ENCODE results near the gene CTRB1.

Gene CTRB1

DNA sequence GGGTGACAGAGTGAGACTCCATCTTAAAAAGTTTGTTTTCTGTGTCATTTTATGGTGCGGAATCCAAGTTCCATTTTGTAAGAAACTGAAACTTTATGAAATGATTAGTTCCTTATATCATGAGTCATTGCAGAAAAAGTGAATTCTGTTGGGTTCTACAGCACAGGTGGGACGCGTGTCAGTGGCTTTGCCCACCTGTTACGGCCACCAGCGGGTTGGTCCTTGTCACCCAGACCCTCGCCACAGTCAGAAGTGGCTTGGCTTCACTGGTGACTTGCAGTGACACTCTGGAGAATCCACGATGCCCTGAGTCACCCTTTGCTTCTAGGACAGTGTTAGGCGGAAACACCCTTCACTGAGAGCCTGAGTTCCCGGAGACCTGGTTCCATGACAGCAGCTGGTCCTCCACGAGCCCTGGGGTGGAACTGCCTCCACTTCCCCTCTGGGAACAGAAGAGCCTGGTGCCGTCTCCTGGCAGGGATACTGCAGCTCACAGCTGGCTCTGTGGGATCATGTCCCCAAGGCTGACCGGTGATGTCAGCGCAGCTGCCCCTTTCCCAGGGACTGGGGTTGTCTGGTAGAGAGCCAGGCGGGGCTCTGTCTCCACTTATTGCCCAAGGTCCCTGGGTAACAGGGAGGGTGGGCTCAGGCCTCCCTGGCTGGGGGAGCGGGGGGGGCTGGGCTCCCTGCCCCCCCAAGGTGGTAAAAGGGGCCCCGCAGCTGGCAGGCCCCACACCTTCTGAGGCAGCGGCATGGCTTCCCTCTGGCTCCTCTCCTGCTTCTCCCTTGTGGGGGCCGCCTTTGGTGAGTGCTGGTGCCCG is at the start of gene CTRB1:
Gene CTRB1, plus strand, starts transcription at position 733 of the 821 bp plus-strand sequence. Its CDS starts 20 bp downstream, at position 753.
- peak; percentile 52 for DNase-seq

GRCh38 chr16:75169899-75170405 is 48.8 kb upstream of the CTRB1 start:
- DNase-seq, result no peak

- no peak for DNase-seq
These were observed 46.2 kb upstream of the CTRB1 start for GRCh38 chr16:75172578-75172977.

DNA sequence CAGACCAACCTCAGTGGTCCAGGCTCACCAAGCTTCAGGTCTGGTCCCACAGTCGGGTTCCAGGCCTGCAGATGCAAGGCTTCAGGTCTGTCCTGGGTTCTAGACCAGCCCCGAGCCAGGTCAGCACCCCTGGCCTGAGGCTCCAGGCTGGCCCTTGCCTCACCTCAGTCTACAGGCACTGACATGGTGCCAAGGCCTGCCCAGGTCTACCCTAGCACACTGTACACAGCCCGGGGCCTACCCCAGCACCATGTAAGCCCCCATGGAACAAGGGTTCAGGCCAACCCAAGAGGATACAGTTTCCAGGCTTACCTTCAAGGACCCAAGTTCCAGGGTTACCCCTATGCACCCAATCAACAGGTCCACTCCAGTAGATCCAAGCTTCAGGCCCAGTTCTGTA is 43.7 kb upstream of the CTRB1 start:
- DNase-seq, result no peak

DNA sequence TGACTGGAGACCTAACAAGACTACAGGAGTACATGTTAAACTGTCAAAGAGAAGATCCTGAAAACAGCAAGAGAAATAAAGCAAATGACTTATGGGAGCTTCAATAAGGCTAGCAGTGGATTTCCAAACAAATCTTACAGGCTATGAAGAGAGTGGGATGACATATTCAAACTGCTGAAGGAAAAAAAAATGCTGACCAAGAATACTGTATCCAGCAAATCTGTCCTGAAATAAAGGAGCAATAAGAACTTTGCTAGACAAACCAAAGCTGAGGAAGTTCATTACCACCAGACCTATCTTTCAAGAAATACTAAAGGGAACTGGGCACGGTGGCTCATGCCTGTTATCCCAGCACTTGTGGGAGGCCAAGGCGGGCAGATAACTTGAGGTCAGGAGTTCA is 41.9 kb upstream of the CTRB1 start:
- no peak for DNase-seq

- no peak for DNase-seq
These were observed 39.6 kb upstream of the CTRB1 start for GRCh38 chr16:75179208-75179607.

DNA sequence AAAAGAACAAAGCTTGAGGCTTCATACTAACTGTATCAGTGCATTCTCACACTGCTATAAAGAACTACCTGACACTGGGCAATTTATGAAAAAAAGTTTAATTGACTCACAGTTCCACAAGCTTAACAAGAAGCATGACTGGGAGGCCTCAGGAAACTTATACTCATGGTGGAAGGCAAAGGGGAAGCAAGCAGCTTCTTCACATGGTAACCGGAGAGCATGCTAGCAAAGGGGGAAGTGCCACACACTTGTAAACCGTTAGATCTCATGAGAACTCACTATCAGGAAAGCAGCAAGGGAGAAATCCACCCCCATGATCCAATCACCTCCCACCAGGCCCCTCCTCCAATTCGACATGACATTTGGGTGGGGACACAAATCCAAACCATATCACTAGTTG is 37.2 kb upstream of the CTRB1 start:
- DNase-seq, result no peak

- no peak for DNase-seq
These were observed 29.8 kb upstream of the CTRB1 start for GRCh38 chr16:75188832-75189477.

DNA sequence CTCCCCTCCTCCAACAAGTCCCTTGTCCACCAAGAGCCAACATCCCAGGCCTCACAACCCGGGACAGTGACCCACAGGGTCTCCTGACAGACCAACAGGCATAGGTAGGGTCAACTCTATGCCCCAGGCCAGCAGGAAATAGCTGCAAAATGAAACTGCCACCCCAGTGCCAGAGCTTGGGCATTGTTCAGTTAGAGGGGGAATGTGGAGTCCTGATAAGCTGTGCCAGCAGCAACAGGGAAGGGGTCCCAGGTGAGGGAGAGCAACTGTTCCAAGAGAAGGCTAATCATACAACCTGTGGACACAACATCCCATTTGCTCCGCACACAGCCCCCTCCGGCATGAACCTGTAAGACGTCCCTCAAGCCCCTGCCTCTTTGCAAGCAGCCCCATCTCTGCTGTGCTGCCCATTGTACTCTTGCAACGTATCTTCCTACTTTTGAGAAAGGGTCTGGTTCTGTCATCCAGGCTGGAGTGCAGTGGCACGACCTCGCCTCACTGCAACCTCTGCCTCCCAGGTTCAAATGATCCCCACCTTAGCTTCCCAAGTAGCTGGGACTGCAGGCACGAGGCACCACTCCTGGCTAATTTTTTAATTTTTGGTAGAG is 29.0 kb upstream of the CTRB1 start:
- DNase-seq, result no peak

DNA sequence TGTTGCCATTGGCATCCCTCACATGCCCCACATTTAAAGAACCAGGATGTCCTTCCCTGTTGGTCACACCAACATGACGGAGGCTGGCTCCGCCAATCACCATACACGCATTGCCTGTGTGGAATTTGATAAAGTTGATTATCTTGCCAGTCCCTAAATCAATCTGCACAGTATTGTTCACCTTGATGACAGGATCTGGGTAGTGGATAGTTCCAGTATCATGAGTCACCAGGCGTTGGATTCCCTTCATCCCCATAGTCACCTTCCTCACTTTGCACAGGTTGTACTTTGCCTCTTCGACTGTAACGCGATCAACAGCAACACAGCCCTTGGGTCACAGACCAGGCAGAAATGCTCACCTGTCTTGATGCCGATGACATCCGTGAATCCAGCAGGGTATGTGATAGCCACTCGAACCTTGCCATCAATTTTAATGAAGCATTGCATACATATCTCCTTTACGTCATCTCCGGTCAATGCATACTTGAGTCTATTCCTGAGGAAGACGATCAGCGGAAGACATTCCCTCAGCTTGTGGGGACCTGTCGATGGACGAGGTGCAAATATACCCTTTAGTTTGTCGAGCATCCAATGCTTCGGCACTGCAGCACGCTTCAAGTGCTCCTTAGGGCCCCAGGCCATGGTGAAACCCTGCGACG is 26.1 kb upstream of the CTRB1 start:
- no peak for DNase-seq

DNA sequence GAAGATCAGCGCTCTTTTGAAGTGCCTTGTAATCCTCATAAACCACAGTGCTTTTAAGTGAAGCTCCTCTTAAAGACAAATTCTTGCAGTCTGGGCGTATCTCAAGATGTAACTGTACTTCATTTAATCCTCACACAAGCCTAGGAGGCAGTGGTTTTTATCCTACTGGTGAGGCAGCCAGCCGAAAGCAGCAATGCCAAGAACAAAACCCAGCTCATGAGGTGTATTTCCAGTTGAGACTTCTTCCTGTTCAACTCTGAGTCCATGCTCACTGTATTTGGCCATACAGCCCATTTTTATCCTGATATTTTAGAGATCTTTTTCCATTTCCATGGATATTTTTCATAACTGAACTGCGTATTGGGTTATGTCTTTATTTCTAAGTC is 25.5 kb upstream of the CTRB1 start:
- DNase-seq, result no peak

DNA sequence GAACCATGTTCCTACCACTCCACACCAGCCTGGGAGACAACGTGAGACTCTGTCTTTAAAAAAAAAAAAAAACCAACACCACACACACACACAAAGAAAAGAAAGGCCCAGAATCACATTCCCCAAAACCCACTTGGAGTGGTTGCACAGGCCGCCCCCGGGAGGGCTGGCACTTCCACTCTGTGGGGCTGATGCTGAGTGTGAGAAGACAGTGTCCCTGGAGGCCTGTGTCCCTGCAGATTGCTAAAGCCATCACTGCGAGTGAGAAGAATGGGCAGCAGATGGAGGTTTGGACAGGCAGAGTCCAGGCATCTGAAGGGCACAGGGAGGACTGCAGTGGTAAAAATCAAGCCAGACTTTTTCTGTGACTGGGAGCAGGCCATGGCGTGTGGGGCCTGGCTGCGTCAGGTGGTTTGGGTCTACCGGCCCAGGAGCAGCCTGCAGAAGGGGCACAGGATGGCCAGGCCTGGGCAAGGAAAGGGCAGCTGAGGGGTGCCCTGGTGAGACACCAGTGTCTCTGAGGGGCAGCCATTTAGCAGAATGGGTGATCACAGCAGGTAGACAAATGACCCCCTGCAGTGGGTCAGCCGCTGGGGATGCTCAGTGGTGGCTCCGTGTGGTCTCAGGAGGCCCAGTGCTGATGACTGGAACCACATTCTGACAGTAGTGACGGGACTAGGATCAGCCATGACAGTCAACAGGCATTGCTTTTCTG is 24.9 kb upstream of the CTRB1 start:
- no peak for DNase-seq

GRCh38 chr16:75195811-75196790 is 22.7 kb upstream of the CTRB1 start:
- DNase-seq, result no peak

DNA sequence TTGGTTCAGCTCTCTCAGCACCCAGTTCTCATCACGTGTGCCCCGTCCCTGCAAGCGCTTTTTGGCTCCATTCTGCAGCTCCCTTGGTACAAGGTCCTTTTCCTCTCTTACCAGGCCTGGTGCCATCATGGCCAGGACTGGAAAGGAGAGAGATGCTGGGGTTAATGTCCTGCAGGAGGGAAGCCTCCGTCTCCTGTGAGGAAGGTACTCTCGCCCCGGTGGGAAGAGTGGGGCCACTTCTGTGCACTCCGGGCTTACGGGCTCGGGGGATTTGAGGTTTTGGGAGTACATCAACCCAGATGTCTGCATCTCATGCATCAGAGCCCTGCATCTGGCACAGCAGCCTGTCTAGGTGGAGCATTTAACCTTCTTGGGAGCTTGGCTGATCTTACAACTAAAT is 22.0 kb upstream of the CTRB1 start:
- no peak for DNase-seq

DNA sequence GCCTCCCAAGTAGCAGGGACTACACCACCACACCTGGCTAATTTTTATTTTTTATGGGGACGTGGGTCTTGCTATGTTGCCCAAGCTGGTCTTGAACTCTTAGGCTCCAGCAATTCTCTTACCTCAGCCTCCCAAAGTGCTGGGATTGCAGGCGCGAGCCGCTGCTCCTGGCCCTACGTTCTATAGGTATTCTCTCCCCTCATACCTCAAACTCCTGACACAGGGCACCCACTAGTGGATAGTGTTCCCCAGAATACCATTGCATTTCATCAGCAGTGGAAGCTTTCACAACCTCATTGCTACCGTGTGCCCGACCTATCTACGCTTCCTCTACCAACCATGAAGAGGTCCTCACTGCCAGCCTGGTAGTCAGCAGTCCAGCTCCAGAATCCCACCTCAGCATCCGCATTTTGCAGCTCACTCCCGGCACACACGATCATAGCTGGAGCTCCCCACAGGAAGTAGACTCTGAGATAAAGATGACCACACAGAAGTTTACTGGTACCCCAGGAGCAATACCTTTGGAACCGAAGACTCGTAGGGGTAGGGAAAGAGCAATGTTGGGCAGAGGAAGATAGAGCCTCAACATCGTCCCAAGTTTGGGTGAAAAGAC is 21.2 kb upstream of the CTRB1 start:
- DNase-seq, result no peak

DNA sequence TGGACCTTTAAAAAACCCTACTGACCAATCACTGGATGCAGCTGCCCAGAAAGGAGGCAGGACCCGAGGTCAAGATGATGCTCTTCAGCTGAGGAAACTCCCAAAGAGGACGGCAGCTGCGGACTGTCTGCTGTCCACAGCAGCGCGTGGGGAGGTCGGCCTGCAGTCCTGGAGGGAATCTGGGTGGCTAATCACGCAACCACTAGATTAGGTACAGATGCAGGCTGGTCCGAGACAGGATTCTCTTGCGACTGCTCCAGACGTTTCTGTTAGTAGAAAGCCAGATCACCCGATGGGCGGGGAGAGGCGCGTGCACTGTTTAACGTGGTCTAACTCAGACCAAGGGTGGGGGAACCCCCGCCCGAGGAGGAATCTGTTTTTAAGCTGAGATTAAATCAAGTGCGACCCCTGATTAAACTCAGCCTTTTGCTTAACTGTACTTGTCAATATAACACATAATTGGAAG is 20.6 kb upstream of the CTRB1 start:
- DNase-seq, result no peak

- DNase-seq, result no peak
These were observed 16.7 kb upstream of the CTRB1 start for GRCh38 chr16:75202069-75202590.

GRCh38 chr16:75203096-75203495 is 15.7 kb upstream of the CTRB1 start:
- DNase-seq, result no peak

DNA sequence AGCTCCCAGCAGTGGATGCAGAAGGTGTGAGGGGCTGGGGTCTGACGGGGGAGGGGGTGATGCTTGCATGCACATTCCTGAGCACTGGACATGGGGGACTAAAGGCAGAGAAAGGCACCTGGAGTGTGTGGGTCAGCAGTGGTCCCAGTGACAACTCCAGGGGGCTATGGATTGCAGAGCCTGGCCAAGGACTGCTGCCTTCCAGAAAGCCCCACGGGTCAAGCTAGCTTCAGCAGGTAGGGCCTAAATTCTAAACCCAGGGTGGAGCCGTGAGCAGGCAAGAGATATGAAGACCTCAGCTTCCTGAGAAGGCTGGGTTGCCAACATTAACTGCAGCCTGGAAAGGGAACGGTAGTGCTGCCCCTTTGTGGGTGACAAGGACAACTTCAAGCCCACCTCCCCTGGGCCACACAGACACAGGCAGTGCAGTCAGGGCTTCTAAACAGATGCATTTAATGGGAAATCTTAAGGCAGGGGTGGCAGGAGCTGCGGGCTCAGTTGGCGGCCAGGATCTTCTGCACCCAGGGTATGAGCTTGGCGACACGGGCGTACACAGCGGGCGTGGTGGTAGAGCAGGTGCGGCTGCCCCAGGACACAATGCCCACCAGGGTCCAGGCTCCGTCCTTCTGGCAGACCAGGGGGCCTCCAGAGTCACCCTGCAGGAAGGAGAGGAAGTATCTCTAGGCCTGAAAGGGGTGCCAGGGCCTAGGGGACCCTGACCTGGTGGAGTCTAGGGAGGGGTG is 14.9 kb upstream of the CTRB1 start:
- DNase-seq, result no peak

- DNase-seq, result no peak
These were observed 14.4 kb upstream of the CTRB1 start for GRCh38 chr16:75204410-75204758.
